GM10248 (cell line): ENCODE measurements around the gene AKAP1.

Experiments used
- CTCF ChIA-PET: fragments of 300-600 bp; sonication (Branson Sonifier 250); formaldehyde crosslinking; extraction: SDS; loops from one replicate; lab custom pipeline; 2021; ENCODE audit warnings: antibody characterized with exemption; lab: Yijun Ruan, JAX
- POLR2A ChIA-PET: fragments of 350-650 bp; sonication (Branson Sonifier 250); formaldehyde crosslinking; extraction: SDS; loops from one replicate; lab custom pipeline; 2020; ENCODE audit warnings: antibody characterized with exemption; lab: Yijun Ruan, JAX
- DNase-seq: peaks from one replicate; pipeline ENCODE4 v3.0.0; 2012; ENCODE audit errors: extremely low spot score
- CTCF ChIP-seq: IDR thresholded peaks from 2 replicates; pipeline ENCODE4 v1.5.1; 2012; ENCODE audit warnings: mild to moderate bottlenecking, low read depth; ENCODE audit errors: extremely low read depth, missing control alignments, control extremely low read depth

The AKAP1 gene

GRCh38 chr17:57110579-57111325 is 25.7 kb downstream of the AKAP1 start:
- ChIA-PET POLR2A (no interaction called here), CTCF (interaction anchor here (0.9 to 2.0 kb wide), 4 partner anchors 11 to 637 kb away, joined by 3 to 5 read pairs (median 3); no protein-coding TSS in a partner anchor)
- DNase-seq = no peak
- no peak for TF ChIP-seq CTCF

- POLR2A ChIA-PET = no interaction called here
- DNase-seq = no peak
- no peak for TF ChIP-seq CTCF
- CTCF ChIA-PET = interaction anchor here (1.0 kb wide), 1 partner anchor 18 kb away, joined by 3 read pairs; no protein-coding TSS in a partner anchor
Measured at GRCh38 chr17:57111386-57111785, 26.3 kb downstream of the AKAP1 start.

GRCh38 chr17:57113011-57113410 is 28.0 kb downstream of the AKAP1 start:
- TF ChIP-seq CTCF = no peak
- DNase-seq = no peak
- POLR2A ChIA-PET = no interaction called here
- CTCF ChIA-PET = interaction anchor here (0.8 to 1.2 kb wide), 4 partner anchors 9 to 293 kb away, joined by 3 to 4 read pairs (median 4); no protein-coding TSS in a partner anchor

GRCh38 chr17:57113656-57114055 is 28.6 kb downstream of the AKAP1 start:
- CTCF ChIA-PET = interaction anchor here (0.8 to 1.3 kb wide), 8 partner anchors 8 to 700 kb away, joined by 3 to 5 read pairs (median 3); no protein-coding TSS in a partner anchor
- POLR2A ChIA-PET = interaction anchor here (0.7 kb wide), 1 partner anchor 171 kb away, joined by 5 read pairs; no protein-coding TSS in a partner anchor
- no peak for TF ChIP-seq CTCF
- DNase-seq = no peak

- DNase-seq = peak; percentile 76
- CTCF ChIA-PET = interaction anchor here (0.7 to 1.4 kb wide), 12 partner anchors 8 to 719 kb away, joined by 3 to 6 read pairs (median 3); no protein-coding TSS in a partner anchor
- peak; percentile 80 for TF ChIP-seq CTCF
- POLR2A ChIA-PET = interaction anchor here (0.7 kb wide), 1 partner anchor 172 kb away, joined by 5 read pairs; no protein-coding TSS in a partner anchor
Measured at GRCh38 chr17:57114085-57114673, 29.1 kb downstream of the AKAP1 start.

GRCh38 chr17:57115377-57115776 is 30.3 kb downstream of the AKAP1 start:
- POLR2A ChIA-PET = no interaction called here
- no peak for TF ChIP-seq CTCF
- CTCF ChIA-PET = interaction anchor here (0.9 to 1.4 kb wide), 2 partner anchors 28 to 105 kb away, joined by 3 to 4 read pairs; no protein-coding TSS in a partner anchor
- DNase-seq = no peak
